ENCODE data around the gene MSMP.
A peak's percentile ranks its signal among the peaks of the same experiment; 100 is the strongest.

The MSMP gene

GRCh38 chr9:35771075-35771433 lies 17.0 kb upstream of the MSMP start:
- no peak for DNase-seq

GRCh38 chr9:35769763-35770162 lies 15.7 kb upstream of the MSMP start:
- DNase-seq = no peak

GRCh38 chr9:35767458-35767857 lies 13.4 kb upstream of the MSMP start:
- DNase-seq = no peak

GRCh38 chr9:35766997-35767396 lies 12.9 kb upstream of the MSMP start:
- DNase-seq = no peak

GRCh38 chr9:35763803-35764202 lies 9.7 kb upstream of the MSMP start:
- DNase-seq = peak; percentile 12

GRCh38 chr9:35763181-35763580 lies 9.1 kb upstream of the MSMP start:
- DNase-seq = no peak

- peak; percentile 65 for DNase-seq
Measured at GRCh38 chr9:35760651-35761050, 6.6 kb upstream of the MSMP start.

- DNase-seq = no peak
Measured at GRCh38 chr9:35759795-35760194, 5.7 kb upstream of the MSMP start.

GRCh38 chr9:35758475-35759050 lies 4.5 kb upstream of the MSMP start:
- peak; percentile 46 for DNase-seq

- no peak for DNase-seq
Measured at GRCh38 chr9:35757892-35758275, 3.8 kb upstream of the MSMP start.

GRCh38 chr9:35757226-35757891 lies 3.3 kb upstream of the MSMP start:
- DNase-seq = peak; percentile 35

GRCh38 chr9:35756275-35757225 lies 2.5 kb upstream of the MSMP start:
- peak; percentile 27 for DNase-seq

GRCh38 chr9:35755071-35755470 lies 995 bp upstream of the MSMP start:
- no peak for DNase-seq

- no peak for DNase-seq
Measured at GRCh38 chr9:35753466-35753865, 610 bp downstream of the MSMP start.

GRCh38 chr9:35750256-35750531 lies 3.9 kb downstream of the MSMP start:
- DNase-seq = no peak

- DNase-seq = no peak
Measured at GRCh38 chr9:35749515-35750255, 4.4 kb downstream of the MSMP start.

GRCh38 chr9:35748858-35749514 lies 5.1 kb downstream of the MSMP start, which contains the start of the genes GBA2 and RGP1:
Gene GBA2 (minus strand): TSS chr9:35749228. CDS start chr9:35748704, 524 bp downstream.
Gene RGP1 (plus strand): TSS chr9:35749287. CDS start chr9:35749756, 469 bp downstream.
- no peak for DNase-seq

- DNase-seq = no peak
Measured at GRCh38 chr9:35748242-35748857, 5.7 kb downstream of the MSMP start.

- no peak for DNase-seq
Measured at GRCh38 chr9:35746583-35746982, 7.5 kb downstream of the MSMP start.

GRCh38 chr9:35745569-35745968 lies 8.5 kb downstream of the MSMP start:
- DNase-seq = no peak

- no peak for DNase-seq
Measured at GRCh38 chr9:35743880-35744518, 10.1 kb downstream of the MSMP start.

GRCh38 chr9:35743452-35743851 lies 10.6 kb downstream of the MSMP start:
- no peak for DNase-seq
